WTC11 (cell line): Measurements from ENCODE around the gene PSTK. TPM values are rescaled to one million over a fixed set of nuclear protein-coding genes. Genes with fewer than 3 reads are reported as not detected.

Source experiments
- ATAC-seq: fragments of 200-7000 bp; cut with Tn5 transposase; 2 replicates; pipeline ENCODE4 v1.10.0; 2021; ENCODE audit warnings: mild to moderate bottlenecking, moderate library complexity
- CTCF ChIA-PET: fragments of 300-600 bp; sonication (Branson Sonifier 250); formaldehyde crosslinking; loops from one replicate; lab custom pipeline; 2021; ENCODE audit warnings: antibody characterized with exemption; lab: Charles Lee
- POLR2A ChIA-PET: fragments of 350-600 bp; sonication (Branson Sonifier 250); formaldehyde crosslinking; loops from one replicate; lab custom pipeline; 2021; ENCODE audit warnings: antibody characterized with exemption; lab: Charles Lee
- DNase-seq: peaks from one replicate; pipeline ENCODE4 v3.0.0; 2021; ENCODE audit warnings: low spot score
- H3K27ac Mint-ChIP-seq: 2 replicates; pipeline ENCODE4 v1.8.0; 2021; ENCODE audit warnings: mixed read lengths
- H3K27me3 Mint-ChIP-seq: 2 replicates; pipeline ENCODE4 v1.8.0; 2021; ENCODE audit warnings: low read depth, mild to moderate bottlenecking, moderate library complexity, mixed read lengths
- H3K36me3 Mint-ChIP-seq: 2 replicates; pipeline ENCODE4 v1.8.0; 2021; ENCODE audit warnings: mixed read lengths
- H3K4me1 Mint-ChIP-seq: 2 replicates; pipeline ENCODE4 v1.8.0; 2022; ENCODE audit warnings: mixed read lengths
- H3K4me3 Mint-ChIP-seq: 2 replicates; pipeline ENCODE4 v1.8.0; 2021; ENCODE audit warnings: mild to moderate bottlenecking, moderate library complexity, mixed read lengths
- H3K9me3 Mint-ChIP-seq: 2 replicates; pipeline ENCODE4 v1.8.0; 2021; ENCODE audit warnings: mixed read lengths
- AFF4 ChIP-seq: sonication (generic); formaldehyde crosslinking; IDR thresholded peaks from 2 replicates; pipeline ENCODE4 v1.8.1; 2023; ENCODE audit warnings: mild to moderate bottlenecking, missing genetic modification reagents, borderline replicate concordance
- CDX4 ChIP-seq: fragments of 250-450 bp; sonication (Bioruptor Pico); IDR thresholded peaks from 2 replicates; pipeline ENCODE4 v1.9.0; 2021; ENCODE audit warnings: moderate library complexity, mild to moderate bottlenecking, inconsistent platforms, borderline replicate concordance
- E2F1 ChIP-seq: sonication (generic); formaldehyde crosslinking; IDR thresholded peaks from 2 replicates; pipeline ENCODE4 v1.8.0; 2022; ENCODE audit warnings: mild to moderate bottlenecking, missing genetic modification reagents
- ETV6 ChIP-seq: sonication (generic); formaldehyde crosslinking; IDR thresholded peaks from 2 replicates; pipeline ENCODE4 v1.8.1; 2022; ENCODE audit warnings: mild to moderate bottlenecking, missing genetic modification reagents
- FOXK1 ChIP-seq: sonication (generic); formaldehyde crosslinking; IDR thresholded peaks from 2 replicates; pipeline ENCODE4 v1.8.0; 2022; ENCODE audit warnings: mild to moderate bottlenecking, moderate library complexity, missing genetic modification reagents
- FOXP1 ChIP-seq: sonication (generic); formaldehyde crosslinking; IDR thresholded peaks from 2 replicates; pipeline ENCODE4 v1.8.0; 2022; ENCODE audit warnings: missing genetic modification reagents, mild to moderate bottlenecking, moderate library complexity, borderline replicate concordance
- NR1H2 ChIP-seq: sonication (generic); formaldehyde crosslinking; IDR thresholded peaks from 2 replicates; pipeline ENCODE4 v1.9.0; 2021; ENCODE audit warnings: mild to moderate bottlenecking, moderate library complexity, missing genetic modification reagents
- OVOL2 ChIP-seq: fragments of 250-450 bp; sonication (Bioruptor Pico); IDR thresholded peaks from 2 replicates; pipeline ENCODE4 v1.9.0; 2021; ENCODE audit warnings: mild to moderate bottlenecking, borderline replicate concordance
- PRDM15 ChIP-seq: sonication (generic); formaldehyde crosslinking; IDR thresholded peaks from 2 replicates; pipeline ENCODE4 v1.8.0; 2022; ENCODE audit warnings: missing genetic modification reagents
- SMAD4 ChIP-seq: sonication (generic); formaldehyde crosslinking; IDR thresholded peaks from 2 replicates; pipeline ENCODE4 v1.8.0; 2022; ENCODE audit warnings: mild to moderate bottlenecking, missing genetic modification reagents
- TEAD1 ChIP-seq: sonication (generic); formaldehyde crosslinking; IDR thresholded peaks from 2 replicates; pipeline ENCODE4 v1.8.0; 2022; ENCODE audit warnings: mild to moderate bottlenecking, missing genetic modification reagents
- ZNF281 ChIP-seq: sonication (generic); formaldehyde crosslinking; IDR thresholded peaks from 2 replicates; pipeline ENCODE4 v1.8.0; 2023; ENCODE audit warnings: mild to moderate bottlenecking, missing genetic modification reagents
- ZNF416 ChIP-seq: fragments of 250-450 bp; sonication (Bioruptor Pico); IDR thresholded peaks from 2 replicates; pipeline ENCODE4 v1.9.0; 2021; ENCODE audit warnings: mild to moderate bottlenecking, inconsistent platforms
- ZNF425 ChIP-seq: fragments of 250-450 bp; sonication (Bioruptor Pico); conservative IDR thresholded peaks from 2 replicates; pipeline ENCODE4 v1.9.0; 2021; ENCODE audit warnings: mild to moderate bottlenecking
- ZNF532 ChIP-seq: fragments of 250-450 bp; sonication (Bioruptor Pico); IDR thresholded peaks from 2 replicates; pipeline ENCODE4 v1.9.0; 2021; ENCODE audit warnings: mild to moderate bottlenecking, borderline replicate concordance
- ZNF671 ChIP-seq: fragments of 250-450 bp; sonication (Bioruptor Pico); IDR thresholded peaks from 2 replicates; pipeline ENCODE4 v1.8.0; 2021; ENCODE audit warnings: mild to moderate bottlenecking
- total RNA-seq: library from RNA; stranded (reverse); gene quantifications from 3 replicates; pipeline ENCODE4 v1.2.3, GENCODE V29; 2021

PSTK gene
- total RNA-seq, 1 experiment from 2014 or later: 4.0 TPM

GRCh38 chr10:122939856-122940543 is 40.2 kb upstream of the PSTK start (continued):
- TF ChIP-seq ZNF532 (CRISPR knock-in tag) (no peak), FOXP1 (no peak), AFF4 (CRISPR knock-in tag) (no peak), ZNF671 (no peak), FOXK1 (CRISPR knock-in tag) (no peak), OVOL2 (CRISPR knock-in tag) (no peak)

GRCh38 chr10:122949296-122949695 is 30.9 kb upstream of the PSTK start:
- H3K36me3 Mint-ChIP-seq: peaks cover 24% of the 10 kb centered on the region
- no peak for DNase-seq
- H3K27ac Mint-ChIP-seq: no peak overlapping the region
- H3K4me3 Mint-ChIP-seq: no peak overlapping the region
- CTCF ChIA-PET: no interaction called here
- no peak for ATAC-seq
- H3K9me3 Mint-ChIP-seq: no peaks in the 10 kb centered on the region
- POLR2A ChIA-PET: no interaction called here
- H3K4me1 Mint-ChIP-seq: peaks cover 11% of the 10 kb centered on the region
- H3K27me3 Mint-ChIP-seq: peaks cover 7% of the 10 kb centered on the region
- no peak for TF ChIP-seq SMAD4 (CRISPR knock-in tag)
- TF ChIP-seq ETV6 (CRISPR knock-in tag): no peak
- TF ChIP-seq CDX4: no peak
- no peak for TF ChIP-seq OVOL2 (CRISPR knock-in tag)
- TF ChIP-seq ZNF416: no peak
- no peak for TF ChIP-seq E2F1 (CRISPR knock-in tag)
- TF ChIP-seq ZNF281 (CRISPR knock-in tag): no peak
- TF ChIP-seq PRDM15 (CRISPR knock-in tag): no peak
- TF ChIP-seq NR1H2 (CRISPR knock-in tag): no peak
- TF ChIP-seq TEAD1 (CRISPR knock-in tag): no peak
- TF ChIP-seq ZNF425 (CRISPR knock-in tag): no peak
